ENCODE results near the gene DZIP1.
"Not testable (repeated sequence)": the region's sequence is repeated elsewhere in the genome, so short reads cannot be mapped to it uniquely, and the experiment has no call there.

DZIP1 gene

DNA sequence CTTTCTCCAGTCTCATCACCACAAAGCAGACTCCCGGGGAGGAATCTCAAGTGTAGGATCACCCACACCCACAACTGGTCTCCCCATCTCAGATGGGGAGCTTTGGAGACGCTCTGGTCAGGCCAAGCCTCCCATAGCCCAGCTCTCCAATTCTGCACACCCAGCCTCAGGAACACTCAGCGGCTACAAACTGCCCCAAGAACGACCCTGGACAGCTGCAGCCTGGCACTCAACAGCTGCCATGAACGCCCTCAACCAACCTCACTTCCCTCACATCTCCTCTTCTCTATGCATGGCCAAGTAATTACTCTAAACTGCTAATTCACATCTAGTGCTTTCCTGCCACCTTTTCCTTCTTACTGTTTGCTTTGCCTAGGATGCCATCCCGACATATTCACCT lies 42.6 kb downstream of the DZIP1 start:
- DNase-seq: no peak

DNA sequence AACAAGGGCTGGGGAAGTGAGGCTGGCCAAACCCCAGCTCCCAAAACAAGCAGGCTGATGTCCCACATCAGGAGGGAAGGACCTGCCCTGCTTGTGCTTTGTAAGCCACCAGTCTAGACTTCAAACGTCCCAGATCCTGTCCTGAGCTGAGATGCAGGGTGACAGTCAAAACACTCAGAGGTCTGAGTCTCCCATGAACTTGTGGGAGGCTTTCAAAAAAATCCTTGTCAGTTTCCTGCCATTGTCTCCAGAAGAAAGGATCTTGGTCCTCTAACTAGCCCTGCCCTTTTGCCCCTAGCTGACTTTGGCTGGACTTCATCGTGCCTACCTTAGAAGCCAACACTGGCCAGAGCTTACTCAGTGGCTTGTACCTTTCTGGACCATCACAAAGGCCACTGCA lies 43.3 kb downstream of the DZIP1 start:
- DNase-seq: no peak

DNA sequence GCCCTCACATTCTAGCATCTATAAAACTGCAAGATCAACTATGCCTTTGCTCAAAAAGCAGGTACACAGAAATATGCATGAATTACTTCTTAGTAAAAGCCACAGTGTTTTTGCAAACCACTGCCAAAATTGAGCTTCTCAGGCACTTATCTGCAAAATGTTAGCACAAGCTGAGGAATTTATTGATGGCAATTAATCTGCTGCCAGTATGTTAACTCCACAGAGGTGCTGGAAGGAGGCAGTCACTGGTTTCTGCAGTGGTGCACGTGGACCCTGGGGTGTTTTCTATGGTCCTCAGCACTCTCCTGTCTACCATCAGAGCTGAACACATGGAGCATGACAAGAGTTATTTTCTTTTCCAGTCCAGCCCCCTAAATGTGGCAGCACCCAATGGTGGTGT lies 47.8 kb downstream of the DZIP1 start:
- no peak for DNase-seq

DNA sequence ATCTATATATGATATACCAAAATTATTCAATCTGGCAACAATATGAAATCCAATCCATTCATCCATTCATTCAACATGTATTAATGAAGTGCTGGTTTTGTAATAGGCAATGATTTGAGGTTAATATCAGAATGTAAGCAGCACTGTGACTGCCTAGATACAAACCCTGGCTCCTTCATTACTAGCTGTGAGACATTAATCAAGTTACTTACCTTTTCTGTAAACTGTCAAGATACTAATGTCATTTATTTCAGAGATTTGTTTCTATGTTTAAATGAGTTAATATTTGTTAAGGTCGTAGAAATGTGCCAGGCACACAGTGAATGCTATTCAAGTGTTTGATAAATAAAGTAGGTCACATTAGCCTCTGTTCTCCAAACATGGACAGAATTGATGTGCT lies 51.0 kb downstream of the DZIP1 start:
- DNase-seq: no peak

DNA sequence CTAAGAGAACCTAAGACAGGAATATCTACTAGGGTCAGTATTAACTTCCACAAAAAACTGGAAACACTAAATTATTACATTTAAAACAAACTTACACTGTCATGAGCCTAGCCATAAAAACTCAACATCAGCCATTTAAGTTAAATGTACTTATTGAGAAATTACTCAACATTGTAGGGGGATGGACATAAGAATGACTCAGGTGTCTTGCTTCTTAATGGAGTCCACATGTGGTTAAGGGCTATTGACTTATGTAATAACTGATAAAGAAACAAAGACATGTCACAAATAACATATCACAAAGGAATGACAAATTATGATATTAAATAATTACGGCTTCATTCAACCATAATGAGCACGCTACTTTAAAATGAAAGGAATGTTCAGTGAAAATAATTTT lies 55.8 kb downstream of the DZIP1 start:
- DNase-seq: no peak

DNA sequence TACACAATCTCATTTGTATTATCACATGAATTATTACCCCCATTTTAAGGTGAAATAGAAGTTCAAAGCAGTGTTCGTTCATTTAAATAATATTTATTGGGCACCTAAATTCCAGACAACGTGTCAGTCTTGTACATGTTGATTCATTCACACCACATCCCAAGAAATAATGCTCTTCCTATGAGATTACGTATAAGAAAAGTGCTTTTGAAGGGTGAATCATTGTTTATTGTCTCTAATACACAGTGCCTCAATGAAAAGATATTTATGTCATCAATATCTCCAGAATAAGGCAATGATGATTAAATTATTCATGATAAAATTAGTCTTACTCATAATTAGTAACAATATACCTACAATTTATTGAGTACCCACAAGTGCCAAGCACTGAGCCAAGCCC lies 56.4 kb downstream of the DZIP1 start:
- no peak for DNase-seq

DNA sequence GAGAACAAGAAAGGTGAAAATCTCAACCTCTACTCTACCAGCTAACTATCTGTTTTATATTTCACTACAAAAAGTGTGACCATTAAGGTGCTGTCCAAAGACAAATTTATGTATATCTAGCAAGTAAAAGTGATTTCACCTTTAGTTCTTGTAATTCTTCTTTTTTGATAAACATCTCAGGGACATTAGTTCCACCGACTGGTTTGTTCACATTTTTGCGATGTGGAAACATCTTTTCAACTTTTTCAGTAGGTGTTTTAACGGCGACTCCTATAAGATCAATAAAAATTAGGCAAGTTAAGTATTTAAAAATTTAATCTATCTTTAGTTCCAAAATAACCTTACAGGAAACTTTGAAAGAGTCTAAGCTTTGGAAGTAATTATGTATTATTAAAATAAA lies 58.6 kb downstream of the DZIP1 start:
- no peak for DNase-seq

DNA sequence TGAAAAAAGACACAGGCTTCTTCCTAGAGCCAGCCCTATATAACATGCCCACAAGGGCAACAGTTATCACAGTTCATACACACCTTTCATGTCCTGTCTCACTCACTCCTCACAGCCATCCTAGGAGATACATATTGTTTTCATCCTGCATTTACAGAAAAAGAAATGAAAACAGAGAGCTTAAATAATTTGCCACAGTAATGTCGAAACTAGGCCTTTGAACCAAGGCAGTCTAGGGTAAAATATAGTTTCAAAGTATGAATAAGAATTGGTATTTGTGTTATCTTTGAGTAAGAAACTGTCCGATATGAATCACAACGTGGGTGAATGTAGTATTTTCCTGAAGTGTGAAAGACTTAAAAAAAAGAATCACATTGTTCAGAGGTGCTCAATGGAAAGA lies 65.2 kb downstream of the DZIP1 start:
- DNase-seq: no peak

DNA sequence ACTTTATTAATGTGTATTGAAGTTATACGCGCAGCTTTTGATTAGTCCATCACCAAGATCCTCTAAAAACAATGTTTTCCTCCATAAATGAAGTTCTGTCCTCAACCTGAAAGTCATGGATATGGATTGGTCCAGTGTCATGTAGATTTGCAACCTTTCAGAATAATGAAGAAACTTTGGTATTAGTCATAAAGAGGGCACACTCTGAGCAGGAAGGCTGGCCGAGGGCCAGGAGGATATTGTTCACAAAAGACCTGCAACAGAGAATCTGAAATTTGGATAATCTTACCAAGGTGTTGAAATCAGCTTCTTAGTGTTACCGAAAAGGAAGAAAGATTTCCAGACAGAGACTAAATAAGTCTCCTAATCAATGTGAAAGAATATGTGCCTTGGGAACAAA lies 71.3 kb downstream of the DZIP1 start:
- no peak for DNase-seq

DNA sequence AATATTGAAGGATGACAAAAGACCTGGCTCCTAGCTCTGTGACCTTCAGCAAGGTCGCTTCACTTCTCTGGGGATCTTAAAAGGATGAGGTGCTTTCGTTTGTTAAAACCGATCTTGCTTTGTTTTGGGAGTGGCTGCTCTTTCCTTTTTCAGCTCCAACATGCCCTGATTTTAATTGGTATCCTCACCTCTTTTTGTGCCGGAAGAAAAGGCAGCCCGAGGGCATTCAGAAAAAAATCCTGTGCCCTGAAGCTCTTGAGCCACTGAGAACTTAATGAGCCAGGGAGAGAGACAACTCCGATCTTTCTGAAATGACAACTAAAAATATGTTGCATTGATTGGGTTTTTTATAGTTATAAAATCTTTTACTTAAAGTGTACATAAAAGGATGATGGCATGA lies 72.6 kb downstream of the DZIP1 start:
- DNase-seq: no peak

DNA sequence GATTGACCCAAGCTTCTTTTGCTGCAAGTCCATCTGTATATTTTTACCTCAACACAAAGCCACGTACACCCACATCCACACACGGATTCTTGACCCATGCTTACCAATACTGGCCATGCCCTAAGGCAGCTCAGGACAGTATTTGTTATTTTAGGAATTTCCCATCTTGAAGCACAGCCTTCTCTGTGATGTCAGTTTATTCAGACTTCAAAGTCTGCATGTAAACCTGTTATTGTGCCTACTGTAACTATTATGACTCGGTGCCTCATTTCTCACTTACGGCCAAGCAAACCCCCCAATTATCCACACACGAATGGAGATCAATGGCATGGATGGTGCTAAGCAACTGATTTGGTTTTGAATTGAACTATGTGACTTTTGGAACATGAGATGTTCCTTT lies 74.5 kb downstream of the DZIP1 start:
- no peak for DNase-seq

DNA sequence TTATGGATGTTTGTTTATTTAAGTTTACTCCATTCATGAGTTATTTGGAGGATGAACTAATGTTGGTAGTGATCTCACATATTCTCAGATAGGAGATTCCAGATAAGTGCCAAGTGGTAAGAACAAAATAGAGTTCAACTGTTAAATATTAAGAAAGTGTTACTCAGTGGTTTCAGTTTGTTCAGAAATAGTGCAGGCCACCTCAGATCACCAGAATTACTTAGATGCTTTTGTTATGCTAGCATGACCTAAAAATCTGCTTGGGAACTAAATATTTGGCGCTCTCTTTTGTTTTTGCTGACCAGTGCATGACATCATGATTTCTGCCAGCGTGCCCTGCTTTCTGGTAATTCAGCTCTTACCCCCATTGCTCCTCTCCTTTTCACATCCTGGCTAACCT lies 76.4 kb downstream of the DZIP1 start:
- DNase-seq: no peak

DNA sequence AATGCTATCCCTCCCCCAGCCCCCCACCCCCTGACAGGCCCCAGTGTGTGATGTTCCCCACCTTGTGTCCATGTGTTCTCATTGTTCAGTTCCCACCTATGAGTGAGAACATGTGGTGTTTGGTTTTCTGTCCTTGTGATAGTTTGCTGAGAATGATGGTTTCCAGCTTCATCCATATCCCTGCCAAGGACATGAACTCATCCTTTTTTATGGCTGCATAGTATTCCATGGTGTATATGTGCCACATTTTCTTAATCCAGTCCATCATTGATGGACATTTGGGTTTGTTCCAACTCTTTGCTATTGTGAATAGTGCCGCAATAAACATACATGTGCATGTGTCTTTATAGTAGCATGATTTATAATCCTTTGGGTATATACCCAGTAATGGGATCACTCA lies 78.7 kb downstream of the DZIP1 start:
- DNase-seq: not testable (repeated sequence)

DNA sequence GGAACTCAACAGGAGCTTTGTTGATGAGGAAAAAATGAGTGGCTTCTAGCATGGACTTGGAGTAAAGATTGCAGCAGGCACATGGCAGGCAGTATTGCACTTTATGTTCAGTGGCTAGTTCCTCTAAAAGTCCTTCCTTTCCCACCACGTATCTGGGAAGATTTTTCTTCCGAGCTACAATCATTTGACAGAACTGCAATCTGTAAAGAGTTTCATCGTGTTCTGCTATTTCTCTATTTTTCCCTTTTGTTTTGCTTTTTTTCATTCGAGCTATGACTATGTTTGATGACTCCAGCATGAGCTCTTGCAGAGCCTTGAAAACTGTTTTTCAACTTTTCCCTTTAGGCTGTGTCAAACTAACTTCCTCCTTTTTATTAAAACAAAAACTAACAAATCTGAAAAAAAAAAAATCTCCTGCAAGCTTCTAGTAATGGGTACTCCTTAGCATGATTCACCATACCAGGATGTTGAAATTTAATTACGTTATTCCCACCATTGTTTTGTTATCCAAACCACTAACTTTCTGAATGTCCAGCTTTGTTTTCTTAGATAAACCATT lies 79.7 kb downstream of the DZIP1 start:
- DNase-seq: no peak

DNA sequence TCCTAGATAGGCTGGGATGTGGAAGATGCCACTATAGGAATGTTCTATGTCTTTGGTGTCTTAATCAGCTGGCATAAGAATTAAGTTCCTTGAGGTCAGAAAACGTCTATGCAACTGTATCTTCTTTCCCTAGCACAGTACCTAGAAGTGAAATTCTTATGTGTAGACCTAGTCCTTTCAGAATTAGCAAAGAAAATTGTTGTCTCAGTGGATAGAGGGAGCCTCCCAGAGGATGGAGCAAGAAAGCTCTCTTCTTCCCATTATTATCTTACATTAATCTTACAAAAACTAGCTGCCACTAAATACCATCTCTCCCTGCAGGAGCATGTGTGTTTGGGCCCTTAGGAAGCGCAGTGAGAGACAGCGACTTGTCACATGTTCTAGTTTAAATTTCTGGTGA lies 80.4 kb downstream of the DZIP1 start:
- no peak for DNase-seq

DNA sequence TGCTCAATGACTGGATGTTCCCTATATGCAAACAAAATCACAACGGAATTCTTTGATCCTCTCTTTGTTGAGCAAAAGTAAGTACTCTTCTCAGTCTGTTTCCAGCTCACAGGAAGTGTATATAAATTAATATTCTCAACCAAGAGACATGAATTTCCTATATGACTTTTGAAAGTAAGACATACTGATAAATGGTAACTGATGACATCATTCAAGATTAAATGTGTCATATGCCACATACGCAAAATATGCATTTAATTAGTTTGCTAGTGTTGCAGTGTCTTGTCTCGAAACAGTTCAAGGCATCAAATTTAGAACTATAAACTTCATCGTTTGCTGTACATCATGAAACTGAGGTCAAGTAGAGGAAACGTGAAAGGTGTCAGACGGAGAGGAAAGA lies 84.1 kb downstream of the DZIP1 start:
- DNase-seq: no peak

DNA sequence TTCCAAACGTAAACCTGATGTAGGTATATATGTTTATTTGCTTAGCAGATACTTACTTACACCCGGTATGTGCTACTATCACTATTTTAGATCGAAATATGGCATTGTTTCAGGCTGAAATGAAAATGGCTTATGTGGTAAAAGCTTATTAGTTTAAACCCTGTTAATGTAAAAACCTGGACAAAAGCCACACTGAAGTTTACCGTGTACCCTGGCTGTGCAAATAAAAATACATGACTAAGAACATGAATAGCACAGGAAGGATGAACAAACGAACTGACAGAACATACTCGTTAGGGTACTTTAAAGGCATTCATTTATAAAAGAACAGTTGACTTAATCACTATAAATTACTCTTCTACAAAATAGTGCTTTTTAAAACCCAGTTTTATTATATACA lies 85.4 kb downstream of the DZIP1 start:
- DNase-seq: peak; percentile 20

DNA sequence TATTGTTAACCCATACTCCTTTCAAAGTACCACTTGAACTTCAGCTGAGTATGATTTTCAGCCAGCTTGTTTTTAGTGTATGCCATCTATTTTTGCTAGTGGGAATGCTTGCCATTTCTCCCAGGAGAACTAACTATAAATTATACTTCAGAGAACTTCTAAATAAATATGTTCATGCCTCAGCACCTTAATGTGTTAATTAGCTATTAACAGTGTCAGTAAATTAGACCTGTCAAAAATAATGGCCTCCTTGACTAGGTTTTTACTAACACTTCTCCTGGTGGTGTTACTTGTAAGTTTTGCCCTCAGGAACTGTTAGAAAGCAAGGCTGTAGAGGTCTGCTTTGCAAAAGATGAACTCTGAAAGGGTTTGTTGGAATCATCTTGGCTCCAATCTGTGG lies 87.5 kb downstream of the DZIP1 start:
- DNase-seq: no peak

DNA sequence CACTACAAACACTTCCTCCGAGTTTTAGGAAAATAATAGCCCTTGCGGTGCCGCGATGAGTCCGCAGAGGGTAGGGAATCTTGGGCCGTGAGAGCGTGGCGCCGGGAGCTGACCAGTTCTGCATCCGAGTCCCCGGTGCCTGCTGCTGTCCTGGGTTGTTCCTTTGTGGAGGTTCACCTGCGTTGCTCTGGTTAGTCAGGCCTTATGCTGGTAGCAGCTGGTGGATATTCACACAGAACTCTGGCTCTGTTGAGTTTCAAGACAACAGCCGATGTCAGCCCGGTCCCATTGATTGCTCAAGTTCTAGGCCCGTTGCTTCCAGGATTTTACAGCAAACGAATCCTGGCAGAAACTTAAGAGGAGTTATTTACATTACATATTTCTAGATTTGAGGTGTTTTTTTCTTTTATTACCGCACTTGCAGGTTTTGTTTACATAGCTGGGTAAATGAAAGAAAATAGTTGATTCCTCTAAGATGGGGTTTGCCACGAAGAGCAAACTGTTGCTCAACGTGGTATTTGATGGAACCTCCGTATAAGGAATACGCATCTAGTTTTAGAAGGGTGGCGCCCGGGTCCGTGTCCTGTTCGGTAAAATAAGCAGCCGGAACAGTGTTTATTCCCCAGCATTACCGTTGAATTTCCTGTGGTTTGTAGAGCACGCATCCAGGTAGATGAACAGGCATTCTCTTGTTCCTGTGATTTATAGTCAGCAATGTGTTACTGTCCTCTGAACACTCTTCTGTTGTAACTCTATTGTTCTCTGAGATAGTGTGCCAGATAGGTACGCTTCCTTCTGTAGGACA lies 90.7 kb downstream of the DZIP1 start:
- no peak for DNase-seq

DNA sequence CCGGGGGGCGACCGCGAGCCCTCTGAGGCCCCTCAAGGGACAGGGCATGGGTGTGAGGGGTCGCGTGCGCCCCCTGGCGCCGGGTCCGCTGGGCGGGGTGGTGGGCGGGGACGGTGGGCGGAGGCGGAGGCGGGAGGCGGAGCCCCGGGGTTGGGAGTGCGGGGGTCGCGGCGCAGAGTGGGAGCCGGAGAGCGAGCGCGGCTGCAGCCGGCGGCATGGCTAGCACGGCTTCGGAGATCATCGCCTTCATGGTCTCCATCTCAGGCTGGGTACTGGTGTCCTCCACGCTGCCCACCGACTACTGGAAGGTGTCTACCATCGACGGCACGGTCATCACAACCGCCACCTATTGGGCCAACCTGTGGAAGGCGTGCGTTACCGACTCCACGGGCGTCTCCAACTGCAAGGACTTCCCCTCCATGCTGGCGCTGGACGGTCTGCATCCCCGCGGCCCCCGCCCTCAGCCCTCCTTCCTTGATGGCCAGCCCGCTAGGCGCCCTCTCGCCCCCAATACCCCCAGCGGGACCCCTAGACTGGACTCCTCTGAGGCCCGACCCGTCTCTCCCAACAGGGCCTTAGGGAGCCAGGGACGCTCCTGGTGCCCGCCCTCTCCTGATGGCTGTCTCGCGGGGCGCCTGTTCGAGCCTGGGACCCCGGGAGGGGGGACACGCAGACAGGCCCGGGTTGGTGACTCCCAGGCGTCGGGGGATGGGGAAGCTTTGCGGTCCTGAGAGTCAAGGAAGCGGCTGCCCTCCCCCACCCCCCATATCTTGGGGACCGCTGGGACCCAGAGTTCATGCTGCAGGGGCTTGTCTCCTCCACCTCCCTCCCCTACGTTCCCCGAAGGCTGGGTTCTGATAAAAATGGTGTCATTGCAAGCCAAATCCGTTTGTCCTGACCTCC lies 91.7 kb downstream of the DZIP1 start, which contains the start of gene CLDN10:
TSS of gene CLDN10 (plus strand) at position 182 of the 903 bp plus-strand sequence. CDS start at position 216, 34 bp downstream.
- DNase-seq: no peak

DNA sequence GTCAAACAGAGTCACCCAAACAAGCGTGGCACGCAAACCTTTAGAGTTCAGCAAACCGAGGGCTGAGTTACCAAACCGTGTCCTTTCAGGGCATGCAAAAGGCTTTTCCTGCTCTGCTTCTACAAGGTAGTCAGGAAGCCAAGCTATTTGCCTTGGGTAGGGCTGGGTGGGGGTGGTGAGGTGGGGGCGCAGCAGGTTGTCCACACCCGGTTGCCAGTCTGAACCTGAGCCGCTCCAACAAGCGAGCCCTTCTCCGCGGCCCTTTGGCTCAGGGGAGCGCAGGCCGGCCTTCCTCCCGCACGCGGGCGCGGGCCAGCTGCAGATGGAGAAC lies 92.3 kb downstream of the DZIP1 start:
- DNase-seq: no peak

DNA sequence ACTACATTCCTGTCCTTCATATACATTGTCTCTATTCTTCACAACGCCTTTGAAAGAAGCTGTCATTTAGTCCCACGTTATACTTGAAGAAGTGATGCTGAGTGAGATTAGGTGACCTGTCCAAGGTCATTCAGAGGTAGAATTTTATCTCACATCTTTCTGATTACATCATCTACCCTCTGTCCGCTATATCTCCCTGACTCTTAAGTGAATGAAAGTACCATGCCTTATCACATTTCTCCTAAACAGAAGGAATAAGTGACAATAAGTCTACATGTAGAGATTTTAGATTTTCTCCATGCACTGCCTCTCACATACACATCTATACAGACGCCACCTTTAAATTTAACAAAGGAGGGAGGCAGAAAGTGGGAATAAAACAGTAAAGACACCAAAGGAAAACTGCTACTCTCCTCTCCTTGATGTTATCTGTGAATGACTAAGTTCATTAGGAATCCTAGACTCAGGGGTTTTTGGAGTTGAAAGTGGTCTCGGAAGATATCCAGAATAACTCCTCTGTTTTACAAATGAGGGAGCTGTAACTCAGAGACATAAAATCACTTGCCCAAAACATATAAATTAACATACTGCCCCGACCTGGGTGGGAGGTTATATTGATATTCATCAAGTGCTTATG lies 96.9 kb downstream of the DZIP1 start:
- DNase-seq: no peak

DNA sequence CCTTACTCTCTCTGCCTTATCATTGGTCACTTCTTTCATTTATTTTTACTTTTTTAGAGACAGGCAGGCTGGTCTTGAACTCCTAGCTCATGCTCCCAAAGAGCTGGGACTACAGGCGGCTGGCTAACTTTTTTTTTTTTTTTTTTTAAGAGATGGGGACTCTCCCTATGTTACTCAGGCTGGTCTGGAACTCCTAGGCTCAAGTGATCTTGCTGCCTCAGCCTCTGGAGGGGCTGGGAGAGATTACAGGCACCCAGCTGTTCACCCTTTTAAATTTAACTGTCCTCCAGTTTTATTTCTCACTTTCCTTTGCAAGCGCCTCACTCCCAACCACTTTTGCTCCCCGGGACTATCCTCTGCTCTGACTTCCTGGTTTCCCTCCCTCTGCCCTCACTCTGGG lies 97.6 kb downstream of the DZIP1 start:
- DNase-seq: no peak

DNA sequence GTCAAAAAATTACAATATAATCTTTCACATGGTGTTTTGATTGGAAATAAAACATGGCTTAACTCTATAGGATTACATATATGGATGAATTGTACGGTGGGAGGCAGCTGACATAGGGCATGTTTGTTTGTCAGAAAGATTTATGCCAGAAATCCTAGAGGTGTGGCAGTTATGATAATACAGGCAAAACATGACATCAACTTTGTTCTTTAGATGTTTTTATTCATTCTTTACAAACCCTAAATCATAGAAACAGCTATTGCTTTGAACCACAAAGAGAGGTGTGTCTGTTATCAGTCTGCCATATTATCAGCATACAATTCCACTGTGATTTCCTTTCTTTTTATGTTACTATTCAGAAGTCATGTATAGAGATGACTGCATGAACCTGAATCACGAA lies 100.2 kb downstream of the DZIP1 start:
- no peak for DNase-seq

Data from NCI-H774 (cell line).